HEK293 (cell line): ENCODE results near the gene LEF1.

Experiments used
- BCL11A ChIP-seq: fragments of 450-650 bp; formaldehyde crosslinking; IDR thresholded peaks from 2 replicates; pipeline ENCODE4 v1.5.1; 2016; ENCODE audit warnings: low read depth, missing biosample characterization, missing genetic modification characterization
- KLF9 ChIP-seq: fragments of 450-650 bp; formaldehyde crosslinking; IDR thresholded peaks from 2 replicates; pipeline ENCODE4 v1.5.1; 2016; ENCODE audit warnings: missing biosample characterization, missing genetic modification characterization, low read depth
- ZNF23 ChIP-seq: fragments of 450-650 bp; formaldehyde crosslinking; IDR thresholded peaks from 2 replicates; pipeline ENCODE4 v1.5.1; 2016; ENCODE audit warnings: missing biosample characterization, missing genetic modification characterization, borderline replicate concordance
- ZNF701 ChIP-seq: fragments of 450-650 bp; formaldehyde crosslinking; IDR thresholded peaks from 2 replicates; pipeline ENCODE4 v1.5.1; 2016; ENCODE audit warnings: missing biosample characterization, missing genetic modification characterization
- TF ChIP-seq, protein P1 (sequence below): fragments of 450-650 bp; formaldehyde crosslinking; IDR thresholded peaks from 2 replicates; pipeline ENCODE4 v1.5.1; 2016; ENCODE audit warnings: missing biosample characterization, missing genetic modification characterization
- TF ChIP-seq, protein P2 (sequence below): fragments of 450-650 bp; formaldehyde crosslinking; IDR thresholded peaks from 2 replicates; pipeline ENCODE4 v1.5.1; 2016; ENCODE audit warnings: missing biosample characterization, missing genetic modification characterization, low read depth
- TF ChIP-seq, protein P3 (sequence below): fragments of 450-650 bp; formaldehyde crosslinking; IDR thresholded peaks from 2 replicates; pipeline ENCODE4 v1.5.1; 2017; ENCODE audit warnings: missing biosample characterization, missing genetic modification characterization
- TF ChIP-seq, protein P4 (sequence below): fragments of 450-650 bp; formaldehyde crosslinking; IDR thresholded peaks from 2 replicates; pipeline ENCODE4 v1.5.1; 2016; ENCODE audit warnings: missing biosample characterization, missing genetic modification characterization
- TF ChIP-seq, protein P5 (sequence below): fragments of 450-650 bp; IDR thresholded peaks from 2 replicates; pipeline ENCODE4 v1.5.1; 2018; ENCODE audit warnings: missing biosample characterization, mild to moderate bottlenecking, missing genetic modification characterization

DNA sequence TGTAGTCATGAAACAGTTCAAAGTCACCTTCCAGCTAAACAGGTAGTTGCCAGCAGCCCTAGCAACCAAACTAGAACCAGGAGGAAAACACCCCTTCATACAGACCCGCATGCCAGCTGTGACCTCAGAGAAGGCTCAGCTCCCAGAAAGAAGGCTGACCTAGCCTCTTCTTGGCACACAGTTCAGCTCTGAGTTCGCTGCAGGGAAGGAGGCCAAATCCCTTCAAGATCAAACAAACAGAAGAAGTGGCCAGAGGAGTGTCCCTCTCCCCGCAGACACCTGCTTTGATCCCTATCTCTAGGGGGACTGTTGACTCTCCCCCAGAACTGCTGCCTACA lies 123.1 kb downstream of the LEF1 start:
- TF ChIP-seq ZNF701 (no peak), BCL11A (tag by site-specific recombination) (no peak), KLF9 (no peak), ZNF23 (tag by site-specific recombination) (no peak)
- TF ChIP-seq, protein P1, sequence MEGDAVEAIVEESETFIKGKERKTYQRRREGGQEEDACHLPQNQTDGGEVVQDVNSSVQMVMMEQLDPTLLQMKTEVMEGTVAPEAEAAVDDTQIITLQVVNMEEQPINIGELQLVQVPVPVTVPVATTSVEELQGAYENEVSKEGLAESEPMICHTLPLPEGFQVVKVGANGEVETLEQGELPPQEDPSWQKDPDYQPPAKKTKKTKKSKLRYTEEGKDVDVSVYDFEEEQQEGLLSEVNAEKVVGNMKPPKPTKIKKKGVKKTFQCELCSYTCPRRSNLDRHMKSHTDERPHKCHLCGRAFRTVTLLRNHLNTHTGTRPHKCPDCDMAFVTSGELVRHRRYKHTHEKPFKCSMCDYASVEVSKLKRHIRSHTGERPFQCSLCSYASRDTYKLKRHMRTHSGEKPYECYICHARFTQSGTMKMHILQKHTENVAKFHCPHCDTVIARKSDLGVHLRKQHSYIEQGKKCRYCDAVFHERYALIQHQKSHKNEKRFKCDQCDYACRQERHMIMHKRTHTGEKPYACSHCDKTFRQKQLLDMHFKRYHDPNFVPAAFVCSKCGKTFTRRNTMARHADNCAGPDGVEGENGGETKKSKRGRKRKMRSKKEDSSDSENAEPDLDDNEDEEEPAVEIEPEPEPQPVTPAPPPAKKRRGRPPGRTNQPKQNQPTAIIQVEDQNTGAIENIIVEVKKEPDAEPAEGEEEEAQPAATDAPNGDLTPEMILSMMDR (tag by site-specific recombination): no peak
- TF ChIP-seq, protein P2, sequence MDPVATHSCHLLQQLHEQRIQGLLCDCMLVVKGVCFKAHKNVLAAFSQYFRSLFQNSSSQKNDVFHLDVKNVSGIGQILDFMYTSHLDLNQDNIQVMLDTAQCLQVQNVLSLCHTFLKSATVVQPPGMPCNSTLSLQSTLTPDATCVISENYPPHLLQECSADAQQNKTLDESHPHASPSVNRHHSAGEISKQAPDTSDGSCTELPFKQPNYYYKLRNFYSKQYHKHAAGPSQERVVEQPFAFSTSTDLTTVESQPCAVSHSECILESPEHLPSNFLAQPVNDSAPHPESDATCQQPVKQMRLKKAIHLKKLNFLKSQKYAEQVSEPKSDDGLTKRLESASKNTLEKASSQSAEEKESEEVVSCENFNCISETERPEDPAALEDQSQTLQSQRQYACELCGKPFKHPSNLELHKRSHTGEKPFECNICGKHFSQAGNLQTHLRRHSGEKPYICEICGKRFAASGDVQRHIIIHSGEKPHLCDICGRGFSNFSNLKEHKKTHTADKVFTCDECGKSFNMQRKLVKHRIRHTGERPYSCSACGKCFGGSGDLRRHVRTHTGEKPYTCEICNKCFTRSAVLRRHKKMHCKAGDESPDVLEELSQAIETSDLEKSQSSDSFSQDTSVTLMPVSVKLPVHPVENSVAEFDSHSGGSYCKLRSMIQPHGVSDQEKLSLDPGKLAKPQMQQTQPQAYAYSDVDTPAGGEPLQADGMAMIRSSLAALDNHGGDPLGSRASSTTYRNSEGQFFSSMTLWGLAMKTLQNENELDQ (tag by site-specific recombination): no peak
- TF ChIP-seq, protein P3, sequence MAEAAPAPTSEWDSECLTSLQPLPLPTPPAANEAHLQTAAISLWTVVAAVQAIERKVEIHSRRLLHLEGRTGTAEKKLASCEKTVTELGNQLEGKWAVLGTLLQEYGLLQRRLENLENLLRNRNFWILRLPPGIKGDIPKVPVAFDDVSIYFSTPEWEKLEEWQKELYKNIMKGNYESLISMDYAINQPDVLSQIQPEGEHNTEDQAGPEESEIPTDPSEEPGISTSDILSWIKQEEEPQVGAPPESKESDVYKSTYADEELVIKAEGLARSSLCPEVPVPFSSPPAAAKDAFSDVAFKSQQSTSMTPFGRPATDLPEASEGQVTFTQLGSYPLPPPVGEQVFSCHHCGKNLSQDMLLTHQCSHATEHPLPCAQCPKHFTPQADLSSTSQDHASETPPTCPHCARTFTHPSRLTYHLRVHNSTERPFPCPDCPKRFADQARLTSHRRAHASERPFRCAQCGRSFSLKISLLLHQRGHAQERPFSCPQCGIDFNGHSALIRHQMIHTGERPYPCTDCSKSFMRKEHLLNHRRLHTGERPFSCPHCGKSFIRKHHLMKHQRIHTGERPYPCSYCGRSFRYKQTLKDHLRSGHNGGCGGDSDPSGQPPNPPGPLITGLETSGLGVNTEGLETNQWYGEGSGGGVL (tag by site-specific recombination): no peak
- TF ChIP-seq, protein P4, sequence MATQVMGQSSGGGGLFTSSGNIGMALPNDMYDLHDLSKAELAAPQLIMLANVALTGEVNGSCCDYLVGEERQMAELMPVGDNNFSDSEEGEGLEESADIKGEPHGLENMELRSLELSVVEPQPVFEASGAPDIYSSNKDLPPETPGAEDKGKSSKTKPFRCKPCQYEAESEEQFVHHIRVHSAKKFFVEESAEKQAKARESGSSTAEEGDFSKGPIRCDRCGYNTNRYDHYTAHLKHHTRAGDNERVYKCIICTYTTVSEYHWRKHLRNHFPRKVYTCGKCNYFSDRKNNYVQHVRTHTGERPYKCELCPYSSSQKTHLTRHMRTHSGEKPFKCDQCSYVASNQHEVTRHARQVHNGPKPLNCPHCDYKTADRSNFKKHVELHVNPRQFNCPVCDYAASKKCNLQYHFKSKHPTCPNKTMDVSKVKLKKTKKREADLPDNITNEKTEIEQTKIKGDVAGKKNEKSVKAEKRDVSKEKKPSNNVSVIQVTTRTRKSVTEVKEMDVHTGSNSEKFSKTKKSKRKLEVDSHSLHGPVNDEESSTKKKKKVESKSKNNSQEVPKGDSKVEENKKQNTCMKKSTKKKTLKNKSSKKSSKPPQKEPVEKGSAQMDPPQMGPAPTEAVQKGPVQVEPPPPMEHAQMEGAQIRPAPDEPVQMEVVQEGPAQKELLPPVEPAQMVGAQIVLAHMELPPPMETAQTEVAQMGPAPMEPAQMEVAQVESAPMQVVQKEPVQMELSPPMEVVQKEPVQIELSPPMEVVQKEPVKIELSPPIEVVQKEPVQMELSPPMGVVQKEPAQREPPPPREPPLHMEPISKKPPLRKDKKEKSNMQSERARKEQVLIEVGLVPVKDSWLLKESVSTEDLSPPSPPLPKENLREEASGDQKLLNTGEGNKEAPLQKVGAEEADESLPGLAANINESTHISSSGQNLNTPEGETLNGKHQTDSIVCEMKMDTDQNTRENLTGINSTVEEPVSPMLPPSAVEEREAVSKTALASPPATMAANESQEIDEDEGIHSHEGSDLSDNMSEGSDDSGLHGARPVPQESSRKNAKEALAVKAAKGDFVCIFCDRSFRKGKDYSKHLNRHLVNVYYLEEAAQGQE (tag by site-specific recombination): no peak
- TF ChIP-seq, protein P5, sequence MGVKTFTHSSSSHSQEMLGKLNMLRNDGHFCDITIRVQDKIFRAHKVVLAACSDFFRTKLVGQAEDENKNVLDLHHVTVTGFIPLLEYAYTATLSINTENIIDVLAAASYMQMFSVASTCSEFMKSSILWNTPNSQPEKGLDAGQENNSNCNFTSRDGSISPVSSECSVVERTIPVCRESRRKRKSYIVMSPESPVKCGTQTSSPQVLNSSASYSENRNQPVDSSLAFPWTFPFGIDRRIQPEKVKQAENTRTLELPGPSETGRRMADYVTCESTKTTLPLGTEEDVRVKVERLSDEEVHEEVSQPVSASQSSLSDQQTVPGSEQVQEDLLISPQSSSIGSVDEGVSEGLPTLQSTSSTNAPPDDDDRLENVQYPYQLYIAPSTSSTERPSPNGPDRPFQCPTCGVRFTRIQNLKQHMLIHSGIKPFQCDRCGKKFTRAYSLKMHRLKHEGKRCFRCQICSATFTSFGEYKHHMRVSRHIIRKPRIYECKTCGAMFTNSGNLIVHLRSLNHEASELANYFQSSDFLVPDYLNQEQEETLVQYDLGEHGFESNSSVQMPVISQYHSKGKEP (tag by site-specific recombination): no peak
